Fibroblast of villous mesenchyme (primary cell): ENCODE measurements around the gene OLFM3. TPM values are rescaled to one million over a fixed set of nuclear protein-coding genes. Genes with fewer than 3 reads are reported as not detected.

ENCODE experiments used
- DNase-seq: peaks from one replicate; pipeline ENCODE4 v3.0.0-alpha.2; 2010; ENCODE audit warnings: low read depth
- H3K4me3 ChIP-seq: 2 replicates; pipeline ENCODE4 v1.5.1; 2011; ENCODE audit warnings: low read depth, mild to moderate bottlenecking, low read length
- total RNA-seq: library from RNA; depleted of rRNA; stranded (reverse); fragments of >200 nt; gene quantifications from 2 replicates; pipeline ENCODE4 v1.2.3, GENCODE V29; 2012
- TF ChIP-seq, protein P1 (sequence below): IDR thresholded peaks from 2 replicates; pipeline ENCODE4 v1.5.1; 2012; ENCODE audit warnings: low read depth, mild to moderate bottlenecking, low read length; ENCODE audit not compliant: insufficient read depth

OLFM3 gene
- not detected in 2 replicates for total RNA-seq

DNA sequence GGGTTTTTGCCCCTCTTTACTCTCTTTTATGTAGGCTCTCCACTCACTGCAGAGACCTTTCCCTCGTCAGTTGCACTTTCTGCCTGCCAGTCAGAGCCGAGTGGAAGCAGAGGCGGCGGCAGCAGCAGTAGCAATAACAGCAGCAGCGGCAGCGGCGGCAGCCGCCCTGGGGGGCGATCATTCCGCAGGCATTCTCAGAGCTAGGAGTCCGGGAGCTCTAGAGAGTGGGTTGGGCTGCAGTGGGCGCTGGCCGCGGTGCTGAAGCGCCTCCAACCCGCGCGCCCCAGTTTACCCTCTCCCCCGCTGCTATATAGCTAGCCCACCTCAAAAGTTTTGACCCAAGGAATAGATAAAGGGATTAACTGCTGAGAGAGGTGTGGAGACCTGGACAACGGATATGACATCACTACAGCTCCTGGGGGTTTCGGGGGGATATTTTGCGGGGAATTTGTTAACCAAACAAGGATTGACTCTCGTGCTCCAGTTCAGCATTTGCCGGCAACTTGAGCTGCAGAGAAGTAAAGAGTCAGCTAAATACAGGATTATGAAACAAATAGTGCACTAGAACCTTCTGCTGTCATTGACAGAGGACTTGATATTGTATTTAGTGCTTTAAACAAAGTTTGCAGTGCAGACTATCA, at the start of gene OLFM3:
OLFM3 (minus strand) TSS at position 102 of the 641 bp plus-strand sequence.
- TF ChIP-seq, protein P1, sequence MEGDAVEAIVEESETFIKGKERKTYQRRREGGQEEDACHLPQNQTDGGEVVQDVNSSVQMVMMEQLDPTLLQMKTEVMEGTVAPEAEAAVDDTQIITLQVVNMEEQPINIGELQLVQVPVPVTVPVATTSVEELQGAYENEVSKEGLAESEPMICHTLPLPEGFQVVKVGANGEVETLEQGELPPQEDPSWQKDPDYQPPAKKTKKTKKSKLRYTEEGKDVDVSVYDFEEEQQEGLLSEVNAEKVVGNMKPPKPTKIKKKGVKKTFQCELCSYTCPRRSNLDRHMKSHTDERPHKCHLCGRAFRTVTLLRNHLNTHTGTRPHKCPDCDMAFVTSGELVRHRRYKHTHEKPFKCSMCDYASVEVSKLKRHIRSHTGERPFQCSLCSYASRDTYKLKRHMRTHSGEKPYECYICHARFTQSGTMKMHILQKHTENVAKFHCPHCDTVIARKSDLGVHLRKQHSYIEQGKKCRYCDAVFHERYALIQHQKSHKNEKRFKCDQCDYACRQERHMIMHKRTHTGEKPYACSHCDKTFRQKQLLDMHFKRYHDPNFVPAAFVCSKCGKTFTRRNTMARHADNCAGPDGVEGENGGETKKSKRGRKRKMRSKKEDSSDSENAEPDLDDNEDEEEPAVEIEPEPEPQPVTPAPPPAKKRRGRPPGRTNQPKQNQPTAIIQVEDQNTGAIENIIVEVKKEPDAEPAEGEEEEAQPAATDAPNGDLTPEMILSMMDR, result no peak
- no peak for DNase-seq
- H3K4me3 ChIP-seq, result no peak within 1 kb of the TSS

DNA sequence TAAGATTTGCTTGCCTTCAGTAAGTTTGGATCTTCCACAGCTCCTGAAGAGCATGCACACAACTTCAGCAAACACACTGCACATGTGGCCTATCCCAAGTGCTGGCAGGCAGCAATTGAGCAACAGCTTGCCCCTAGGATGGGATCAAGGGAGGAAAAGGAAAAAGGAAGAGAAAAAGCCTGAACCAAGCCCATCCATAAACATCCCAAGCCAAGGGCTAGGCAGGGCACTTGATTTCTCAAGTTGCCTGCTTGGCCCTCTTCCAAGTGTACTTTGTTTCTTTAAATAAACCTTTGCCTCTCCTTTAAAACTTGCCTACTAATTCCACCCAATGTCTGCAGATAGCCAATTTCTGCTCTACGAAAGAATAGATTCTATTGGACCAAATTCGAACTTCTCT, 49.0 kb upstream of the OLFM3 start:
- no peak overlapping the region for H3K4me3 ChIP-seq
- TF ChIP-seq, protein P1, result no peak
- DNase-seq, result no peak

DNA sequence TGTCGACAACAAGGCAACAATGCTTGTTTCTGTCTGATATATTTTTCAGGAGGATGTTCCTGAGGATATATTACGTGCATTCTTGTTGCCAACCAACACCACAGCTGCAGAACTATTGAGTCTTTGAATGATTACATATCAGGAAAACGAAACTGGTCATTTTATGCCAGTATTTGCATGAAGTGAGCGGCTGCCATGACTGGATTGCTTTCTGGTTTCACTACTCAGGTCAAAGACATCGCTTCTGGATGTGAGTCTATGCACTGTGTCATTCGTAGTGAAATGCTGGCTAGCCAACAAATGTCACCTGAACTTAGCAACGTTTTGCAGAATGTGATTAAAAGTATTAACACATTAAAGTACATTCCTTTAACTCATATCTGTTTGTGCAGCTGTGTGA, 35.8 kb upstream of the OLFM3 start:
- TF ChIP-seq, protein P1, result no peak
- H3K4me3 ChIP-seq, result no peak overlapping the region
- DNase-seq, result no peak

DNA sequence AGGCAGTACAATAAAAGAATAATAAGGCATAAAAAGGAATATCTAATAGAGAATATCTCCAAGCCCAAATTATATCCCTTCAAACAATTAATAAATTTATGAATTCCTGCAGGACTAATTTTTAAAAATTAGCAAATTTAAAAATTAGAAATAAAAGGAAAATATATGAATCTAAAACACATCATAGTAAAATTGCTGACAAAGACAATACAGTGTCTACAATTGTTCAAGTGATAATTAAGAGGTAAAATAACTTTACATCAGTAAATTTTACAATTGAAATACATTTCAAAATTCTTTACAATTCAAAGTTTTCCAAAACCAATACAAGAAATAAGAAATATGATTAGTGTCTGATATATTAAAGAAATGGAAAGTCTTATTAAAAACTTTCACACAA, 22.8 kb upstream of the OLFM3 start:
- TF ChIP-seq, protein P1, result no peak
- H3K4me3 ChIP-seq, result no peak overlapping the region
- no peak for DNase-seq

DNA sequence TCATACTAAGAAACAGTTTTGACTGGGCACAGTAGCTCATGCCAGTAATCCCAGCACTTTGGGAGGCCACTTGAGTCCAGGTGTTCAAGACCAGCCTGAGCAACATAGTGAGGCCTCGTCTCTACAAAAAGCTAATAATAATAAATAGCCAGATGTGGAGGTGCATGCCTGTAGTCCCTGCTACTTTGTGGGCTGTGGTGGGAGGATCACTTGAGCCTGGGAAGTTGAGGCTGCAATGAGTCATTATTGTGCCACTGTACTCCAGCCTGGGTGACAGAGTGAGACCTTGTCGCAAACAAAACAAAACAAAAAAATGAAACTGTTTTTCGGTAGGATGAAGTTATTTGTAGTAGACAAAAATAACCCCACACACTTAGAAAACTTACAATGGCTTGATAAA, 19.0 kb upstream of the OLFM3 start:
- no peak overlapping the region for H3K4me3 ChIP-seq
- DNase-seq, result no peak
- TF ChIP-seq, protein P1, result no peak

DNA sequence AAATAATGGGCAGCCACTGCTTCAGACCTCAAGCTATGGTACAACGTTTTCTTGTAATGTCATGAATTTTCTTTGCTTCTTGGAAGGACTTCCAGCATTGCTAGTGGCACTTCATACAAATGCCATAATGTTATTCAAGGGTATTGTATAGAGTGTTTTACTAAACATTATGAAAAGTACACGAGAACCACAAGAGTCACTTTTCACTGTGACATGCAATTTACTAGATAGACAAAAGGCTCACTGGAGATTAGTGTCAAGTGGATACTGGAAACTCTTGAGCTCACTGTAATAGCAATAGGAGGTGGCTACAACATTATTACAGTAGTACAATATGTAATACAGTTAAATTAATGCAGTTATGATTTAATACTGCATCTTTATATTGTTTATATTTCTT, 5.3 kb upstream of the OLFM3 start:
- TF ChIP-seq, protein P1, result no peak
- no peak overlapping the region for H3K4me3 ChIP-seq
- no peak for DNase-seq
